ENCODE data around the gene HLF.

DNA sequence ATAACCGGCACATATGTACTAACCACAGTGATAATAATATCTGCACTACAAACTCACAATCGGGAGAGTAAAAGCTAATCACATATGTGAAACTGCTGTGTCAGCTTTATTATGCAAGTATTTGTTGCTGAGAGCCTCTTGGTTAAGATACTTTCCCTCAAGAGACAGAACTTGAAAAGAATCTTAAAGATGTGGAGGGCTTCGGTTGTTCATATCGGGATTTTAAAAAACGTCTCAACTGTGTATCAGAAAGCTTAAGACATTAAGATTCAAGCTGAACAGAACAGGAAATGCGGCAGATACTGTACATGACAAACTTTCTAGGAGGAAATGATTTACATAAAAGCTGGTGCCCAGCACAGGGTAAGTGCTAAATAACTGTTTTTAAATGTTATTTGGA is 27.5 kb upstream of the HLF start:
- TF ChIP-seq, protein P1, sequence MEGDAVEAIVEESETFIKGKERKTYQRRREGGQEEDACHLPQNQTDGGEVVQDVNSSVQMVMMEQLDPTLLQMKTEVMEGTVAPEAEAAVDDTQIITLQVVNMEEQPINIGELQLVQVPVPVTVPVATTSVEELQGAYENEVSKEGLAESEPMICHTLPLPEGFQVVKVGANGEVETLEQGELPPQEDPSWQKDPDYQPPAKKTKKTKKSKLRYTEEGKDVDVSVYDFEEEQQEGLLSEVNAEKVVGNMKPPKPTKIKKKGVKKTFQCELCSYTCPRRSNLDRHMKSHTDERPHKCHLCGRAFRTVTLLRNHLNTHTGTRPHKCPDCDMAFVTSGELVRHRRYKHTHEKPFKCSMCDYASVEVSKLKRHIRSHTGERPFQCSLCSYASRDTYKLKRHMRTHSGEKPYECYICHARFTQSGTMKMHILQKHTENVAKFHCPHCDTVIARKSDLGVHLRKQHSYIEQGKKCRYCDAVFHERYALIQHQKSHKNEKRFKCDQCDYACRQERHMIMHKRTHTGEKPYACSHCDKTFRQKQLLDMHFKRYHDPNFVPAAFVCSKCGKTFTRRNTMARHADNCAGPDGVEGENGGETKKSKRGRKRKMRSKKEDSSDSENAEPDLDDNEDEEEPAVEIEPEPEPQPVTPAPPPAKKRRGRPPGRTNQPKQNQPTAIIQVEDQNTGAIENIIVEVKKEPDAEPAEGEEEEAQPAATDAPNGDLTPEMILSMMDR (IDR thresholded peaks at IDR 0.05), result no peak
- TF ChIP-seq POLR2A (IDR thresholded peaks at IDR 0.05), result no peak
